ENCODE results near the gene BICD2.
"Not testable (repeated sequence)": the region's sequence is repeated elsewhere in the genome, so short reads cannot be mapped to it uniquely, and the experiment has no call there.

The BICD2 gene

GRCh38 chr9:92764381-92764987 is at the start of gene BICD2:
TSS of gene BICD2 (minus strand) at chr9:92764833. CDS start at chr9:92764744, 89 bp downstream.
- H3K27ac ChIP-seq = peak within 1 kb of the TSS; percentile 92
- TF ChIP-seq CTCF (conservative IDR thresholded peaks at IDR 0.05) = no peak
- no peak; the same call in 1 of the 2 replicates for TF ChIP-seq ZFX (IDR thresholded peaks at IDR 0.05)

GRCh38 chr9:92809629-92810326 is 45.1 kb upstream of the BICD2 start:
- H3K27ac ChIP-seq = not testable (repeated sequence)

GRCh38 chr9:92808726-92809451 is 44.3 kb upstream of the BICD2 start:
- no peak overlapping the region for H3K27ac ChIP-seq
- TF ChIP-seq CTCF (conservative IDR thresholded peaks at IDR 0.05) (peak; percentile 68), ZFX (IDR thresholded peaks at IDR 0.05) (no peak)

DNA sequence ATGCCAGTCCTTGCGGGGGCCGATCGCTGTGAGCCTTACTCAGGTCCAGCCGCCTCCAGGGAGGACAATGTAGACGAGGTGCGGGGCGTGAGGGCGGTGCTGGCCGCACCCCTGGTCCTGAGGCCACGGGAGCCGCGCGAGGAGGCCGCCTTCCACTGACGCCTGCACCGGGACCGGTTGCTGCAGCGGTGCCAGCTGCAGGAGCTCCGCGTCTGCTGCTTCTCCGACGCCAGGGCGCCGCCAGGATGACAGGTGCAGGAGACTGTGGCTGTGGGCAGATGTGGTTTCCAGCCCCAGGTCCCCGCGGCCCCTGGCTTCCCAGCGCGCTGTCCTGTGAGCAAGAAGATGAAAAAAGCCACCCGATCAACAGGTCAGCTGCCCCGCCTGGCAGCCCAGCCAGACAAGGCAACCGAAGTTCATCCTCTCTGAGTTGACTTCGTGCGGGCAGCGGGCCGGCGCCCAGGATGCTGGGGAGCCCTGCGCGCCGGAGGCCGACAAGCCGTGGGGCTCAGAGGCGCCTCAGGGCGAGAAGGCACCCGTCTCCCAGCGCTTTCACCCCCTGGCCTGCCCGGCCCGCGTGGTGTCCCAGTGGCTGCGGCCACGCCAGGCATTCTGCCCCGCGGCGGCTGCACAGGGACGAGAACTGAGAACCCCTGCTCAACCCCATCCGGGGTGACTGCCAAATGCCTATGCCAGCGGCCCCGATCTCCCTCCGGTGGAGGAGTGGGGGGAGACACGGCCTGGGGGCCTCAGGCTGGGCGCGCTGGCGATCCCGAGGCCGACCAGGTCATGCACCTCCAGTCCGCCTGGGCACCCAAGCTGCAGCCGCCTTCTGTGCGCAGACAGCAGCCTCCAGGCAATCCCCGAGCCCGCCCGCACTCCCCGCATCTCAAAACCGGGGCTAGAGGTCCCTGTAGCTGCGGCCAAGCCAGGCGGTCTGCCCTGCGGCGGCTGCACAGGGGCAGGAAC is 43.4 kb upstream of the BICD2 start:
- no peak overlapping the region for H3K27ac ChIP-seq
- TF ChIP-seq ZFX (IDR thresholded peaks at IDR 0.05) (no peak), CTCF (conservative IDR thresholded peaks at IDR 0.05) (no peak)

GRCh38 chr9:92807031-92807756 is 42.6 kb upstream of the BICD2 start:
- TF ChIP-seq ZFX (IDR thresholded peaks at IDR 0.05) = no peak
- TF ChIP-seq CTCF (conservative IDR thresholded peaks at IDR 0.05) = no peak
- H3K27ac ChIP-seq = no peak overlapping the region

DNA sequence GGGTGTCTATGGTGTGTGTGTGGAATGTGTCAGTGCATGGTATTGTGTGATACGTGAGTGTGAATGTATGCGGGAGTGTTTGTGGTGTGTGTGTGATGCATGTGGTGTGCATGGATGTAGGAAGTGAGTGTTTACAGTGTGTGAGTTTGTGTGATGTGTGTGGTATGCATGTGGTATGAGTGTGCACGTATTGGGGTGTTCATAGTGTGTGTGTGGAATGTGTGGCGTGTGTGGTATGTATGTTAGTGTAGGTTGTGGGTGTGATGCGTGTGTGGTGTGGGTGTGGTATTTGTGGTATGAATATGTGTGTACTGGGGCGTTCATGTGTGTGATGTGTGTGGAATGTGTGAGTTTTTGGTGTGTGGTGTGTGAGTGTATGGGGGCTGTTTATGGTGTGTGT is 40.1 kb upstream of the BICD2 start:
- no peak overlapping the region for H3K27ac ChIP-seq
- no peak for TF ChIP-seq ZFX (IDR thresholded peaks at IDR 0.05)
- TF ChIP-seq CTCF (conservative IDR thresholded peaks at IDR 0.05) = no peak

DNA sequence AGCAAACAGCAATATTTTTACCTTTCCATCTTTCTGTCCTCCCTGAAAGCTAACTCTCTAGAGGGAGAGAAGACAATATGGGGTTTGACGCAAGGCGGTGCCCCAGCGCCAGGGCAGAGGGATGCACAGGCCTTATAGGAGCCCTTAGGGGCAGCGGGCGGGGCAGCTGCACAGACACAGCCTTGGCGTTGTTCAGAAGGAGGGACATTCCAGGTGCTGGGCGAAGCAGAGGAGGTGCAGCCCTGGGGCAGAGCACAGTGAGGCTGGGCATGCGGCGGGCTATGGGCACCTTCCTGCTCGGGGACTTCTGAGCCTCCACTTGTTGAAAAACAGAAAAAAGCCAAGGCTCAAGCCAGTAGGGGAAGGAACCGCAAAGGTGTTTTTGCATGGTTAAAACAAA is 33.7 kb upstream of the BICD2 start:
- H3K27ac ChIP-seq = no peak overlapping the region
- TF ChIP-seq ZFX (IDR thresholded peaks at IDR 0.05) = no peak
- TF ChIP-seq CTCF (conservative IDR thresholded peaks at IDR 0.05) = no peak

GRCh38 chr9:92796337-92796804 is 31.7 kb upstream of the BICD2 start:
- H3K27ac ChIP-seq = not testable (repeated sequence)

All from C4-2B (cell line).